HG02938 (cell line): ENCODE measurements around the gene EHF.

Experiments used
- ATAC-seq: cut with Tn5 transposase; IDR thresholded peaks from one replicate; pipeline ENCODE4 v1.9.1; 2021; ENCODE audit warnings: mild to moderate bottlenecking, moderate library complexity; ENCODE audit not compliant: unreplicated experiment

The EHF gene

DNA sequence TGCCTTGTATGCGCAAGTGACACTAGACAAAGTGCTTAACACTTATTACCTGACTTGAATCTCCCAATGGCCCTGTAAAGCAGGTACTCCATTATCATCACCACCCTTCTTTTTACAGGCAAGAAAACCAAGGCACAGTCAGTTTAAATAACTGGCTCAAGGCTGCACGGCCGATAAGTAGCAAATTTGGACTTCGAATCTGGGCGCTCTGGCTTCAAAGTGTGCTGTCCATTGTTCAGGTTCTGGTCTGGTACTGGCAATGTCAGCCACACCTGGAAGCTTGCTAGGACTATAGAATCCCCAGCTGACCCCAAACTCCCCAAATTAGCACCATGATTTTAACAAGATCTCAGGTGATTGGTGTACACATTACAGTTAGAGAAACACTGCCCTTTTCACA is 19.3 kb upstream of the EHF start:
- no peak for ATAC-seq

DNA sequence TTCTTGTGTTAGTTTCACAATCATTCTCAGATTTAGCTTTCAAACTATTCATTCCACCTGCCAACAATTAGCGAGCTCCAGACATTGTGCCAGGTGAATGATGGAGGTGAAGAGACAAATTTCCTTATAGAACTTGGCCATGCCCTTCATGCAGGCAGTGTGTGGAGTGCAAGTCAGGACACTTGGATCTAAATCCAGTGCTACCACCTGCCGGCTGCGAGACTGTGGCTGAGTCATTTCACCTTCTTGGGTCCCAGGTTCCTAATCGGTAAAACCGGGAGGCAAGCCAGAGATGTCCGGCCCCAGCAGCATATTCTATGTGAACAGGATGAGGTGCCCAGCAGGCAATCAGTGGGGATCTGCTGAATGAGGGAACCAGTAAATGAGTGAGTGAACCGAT is 18.6 kb upstream of the EHF start:
- ATAC-seq, result no peak

DNA sequence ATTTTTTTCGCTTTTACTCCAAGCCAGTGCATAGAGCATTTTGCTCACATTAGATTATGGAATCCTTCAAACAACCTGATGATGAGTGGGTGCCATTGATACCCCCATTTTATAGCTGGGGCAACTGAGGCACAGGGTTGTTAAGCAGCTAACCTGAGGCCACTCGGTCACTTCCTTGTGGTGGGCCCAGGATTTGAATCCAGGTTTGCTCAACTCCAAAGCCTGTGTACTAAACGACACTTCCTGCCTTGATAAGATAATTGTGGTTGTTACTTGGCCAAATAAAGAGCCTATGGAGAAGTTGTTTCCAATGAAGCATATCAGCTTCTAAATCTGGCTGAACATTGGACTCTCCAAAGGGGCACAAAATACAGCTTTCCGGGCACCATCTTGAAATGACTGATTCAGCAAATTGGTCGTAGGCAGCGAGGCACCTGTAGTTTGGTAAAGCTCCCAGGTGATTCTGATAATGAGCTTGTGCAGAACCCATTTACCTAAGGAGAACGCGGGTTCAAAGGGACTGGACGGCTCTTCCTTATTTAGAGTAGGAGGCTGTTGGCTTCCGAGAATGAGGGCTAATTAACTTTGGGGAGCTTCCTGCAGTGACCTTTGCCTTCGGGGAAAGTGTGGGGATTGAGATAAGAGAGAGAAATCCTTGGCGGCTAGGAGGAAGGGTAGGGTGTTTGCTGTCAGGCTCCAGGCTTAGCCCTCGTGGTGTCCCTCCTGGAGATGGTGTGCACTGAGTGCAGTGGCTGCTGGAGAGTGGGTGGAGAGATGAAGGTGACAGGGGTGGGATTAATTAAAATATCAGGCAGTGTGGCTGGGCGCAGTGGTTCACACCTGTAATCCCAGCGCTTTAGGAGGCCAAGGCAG is 17.5 kb upstream of the EHF start:
- ATAC-seq, result no peak

DNA sequence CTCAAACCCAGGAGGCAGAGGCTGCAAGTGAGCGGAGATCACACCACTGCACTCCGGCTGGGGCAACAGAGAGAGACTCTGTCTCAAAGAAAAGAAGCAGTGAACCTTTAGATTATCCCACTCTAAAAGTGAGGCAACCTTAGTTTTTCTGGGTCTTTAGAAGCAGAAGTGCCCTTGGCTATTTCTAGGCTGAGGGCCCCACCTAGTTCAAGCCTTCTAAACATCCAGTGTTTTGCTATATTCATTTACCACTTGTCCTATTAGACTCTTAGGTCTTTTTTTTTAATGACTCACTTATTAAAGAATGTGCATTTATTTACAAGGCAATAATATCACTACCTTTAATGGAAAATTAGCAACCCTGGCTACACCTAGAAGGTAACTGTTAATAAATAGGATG is 16.7 kb upstream of the EHF start:
- no peak for ATAC-seq

DNA sequence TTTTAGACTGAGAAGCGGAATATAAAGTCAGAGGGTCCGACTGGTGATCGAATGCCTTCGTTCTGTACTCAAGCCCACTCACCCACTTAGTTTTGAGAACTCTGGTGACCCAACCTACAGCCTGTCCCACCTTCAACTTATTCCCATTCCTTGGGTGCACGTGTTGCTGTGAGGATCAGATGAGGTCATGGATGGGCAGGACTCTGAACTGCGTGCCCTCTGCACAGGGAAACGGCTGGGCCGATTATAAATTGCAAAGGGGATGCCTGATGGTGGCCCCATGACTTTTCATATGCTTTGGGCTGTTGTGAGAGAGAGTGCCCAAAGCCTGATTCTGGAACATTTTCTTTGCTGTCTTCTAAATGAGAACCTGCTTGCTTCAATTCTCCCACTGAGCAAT is 16.0 kb upstream of the EHF start:
- ATAC-seq, result no peak

DNA sequence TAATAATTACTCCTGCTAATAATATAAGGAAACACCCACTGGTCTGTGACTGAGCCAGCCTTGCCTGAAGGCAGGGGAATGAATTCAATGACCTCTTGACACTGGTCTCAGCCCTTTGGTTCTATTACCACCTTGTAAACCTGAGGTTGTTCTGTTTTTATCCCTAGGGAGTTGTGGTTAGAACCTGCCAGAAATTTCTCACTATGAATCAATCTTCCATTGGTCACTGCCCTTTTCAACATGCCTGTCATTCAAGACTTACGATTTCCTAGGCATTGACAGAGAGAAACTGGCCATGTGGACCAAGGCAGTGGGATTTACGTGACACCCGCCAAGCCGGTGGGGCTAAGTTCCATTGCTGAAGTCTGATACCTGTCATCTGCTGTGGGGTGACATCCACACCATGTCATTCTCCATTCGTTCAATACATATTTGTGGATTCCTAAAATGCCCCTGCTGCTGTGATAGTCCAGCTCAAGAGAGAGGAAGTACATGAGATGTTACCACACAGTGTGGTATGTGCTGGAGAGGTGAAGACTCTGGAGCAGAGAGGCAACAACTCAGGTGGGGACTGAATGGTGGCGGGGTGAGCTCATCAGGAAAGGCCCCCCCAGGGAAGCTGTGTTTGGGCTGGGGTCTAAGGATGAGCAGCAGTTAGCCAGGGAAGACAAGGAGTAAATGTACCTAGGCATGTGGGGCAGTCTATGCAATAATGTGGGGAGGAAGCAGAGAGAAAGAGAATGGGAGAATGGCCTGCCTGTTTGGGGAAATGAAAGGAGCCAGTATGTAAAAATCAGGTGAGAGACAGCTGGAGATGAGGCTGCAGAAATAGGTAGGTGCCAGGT is 15.2 kb upstream of the EHF start:
- no peak for ATAC-seq

DNA sequence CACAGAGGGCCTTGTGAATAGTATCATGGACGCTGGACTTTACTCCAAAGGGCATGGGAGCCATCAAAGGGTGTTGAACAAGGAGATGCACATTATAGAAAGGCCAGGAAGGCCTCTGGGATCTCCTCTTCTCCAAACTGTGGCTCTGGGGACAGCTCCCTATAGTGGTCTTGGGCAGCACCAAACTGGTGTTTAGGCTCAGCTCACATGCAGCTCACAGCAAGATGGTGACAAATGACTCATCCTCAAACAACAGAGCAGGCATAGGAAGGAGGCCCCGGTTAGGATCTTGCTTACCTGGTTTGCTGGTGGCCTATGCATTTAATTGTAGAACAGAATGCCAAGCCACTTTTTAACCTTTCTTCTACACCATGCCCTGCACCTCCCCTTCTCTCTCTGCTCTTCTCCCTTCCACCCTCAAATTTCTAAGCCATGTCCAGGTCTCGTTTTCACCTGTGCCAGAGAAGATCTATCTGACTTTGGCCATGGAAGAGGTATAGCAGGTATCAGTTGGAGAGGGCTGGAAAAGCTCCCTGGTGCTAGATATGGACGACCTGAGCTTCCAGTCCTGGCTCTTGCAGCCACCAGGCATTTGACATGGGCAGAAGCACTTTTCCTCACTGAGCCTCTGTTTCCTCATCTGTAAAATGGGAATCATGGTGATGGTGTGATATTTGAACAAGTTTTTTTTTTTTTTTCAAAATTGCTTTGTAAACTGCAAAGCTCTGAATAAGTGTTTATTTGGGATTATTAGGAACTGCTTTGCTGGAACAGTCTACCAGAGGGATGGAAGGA is 14.4 kb upstream of the EHF start:
- ATAC-seq, result no peak

DNA sequence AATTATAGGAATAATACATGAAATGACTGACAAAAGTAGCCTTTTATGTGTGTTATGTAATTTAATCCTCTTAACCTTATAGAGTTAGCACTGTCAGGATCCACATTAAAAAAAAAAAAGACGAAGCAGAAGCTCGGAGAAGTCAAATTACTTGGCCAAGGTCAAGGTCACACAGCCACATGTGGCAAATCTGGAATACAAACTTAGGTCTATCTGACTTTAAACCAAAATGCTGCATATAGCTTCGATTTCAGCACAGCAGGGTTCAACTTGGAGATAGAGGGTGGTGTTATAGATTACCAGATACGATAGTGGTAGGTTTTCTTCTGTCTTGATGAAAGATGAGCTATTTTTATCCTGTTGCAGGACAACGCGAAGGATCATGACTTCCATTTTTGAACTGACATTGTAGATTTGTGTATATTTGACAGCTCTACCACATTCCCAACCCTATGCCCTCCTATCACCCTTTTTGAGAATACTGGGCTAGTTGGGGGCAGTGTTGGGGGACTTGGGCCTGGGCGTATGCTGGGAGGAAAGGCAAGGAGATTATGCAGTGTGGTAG is 11.6 kb upstream of the EHF start:
- no peak for ATAC-seq

DNA sequence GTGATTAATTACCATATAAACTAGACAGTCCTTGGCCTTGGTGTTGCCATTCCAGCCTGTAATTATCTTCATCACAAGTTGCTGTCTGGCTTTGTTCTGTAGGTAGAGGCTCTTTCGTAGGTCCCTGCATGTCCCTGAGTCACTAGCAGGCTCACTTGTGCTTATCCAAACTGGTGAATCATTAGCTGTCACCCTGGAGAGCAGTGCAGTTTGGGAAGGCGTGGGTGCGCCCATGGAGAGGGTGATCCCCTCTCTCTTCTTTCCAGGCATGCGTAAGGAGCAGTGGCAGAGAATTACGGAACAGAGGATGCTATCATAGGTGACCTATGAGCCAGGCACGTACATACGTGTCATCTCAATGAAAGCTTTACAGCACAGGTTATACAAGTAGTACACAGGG is 11.0 kb upstream of the EHF start:
- no peak for ATAC-seq

DNA sequence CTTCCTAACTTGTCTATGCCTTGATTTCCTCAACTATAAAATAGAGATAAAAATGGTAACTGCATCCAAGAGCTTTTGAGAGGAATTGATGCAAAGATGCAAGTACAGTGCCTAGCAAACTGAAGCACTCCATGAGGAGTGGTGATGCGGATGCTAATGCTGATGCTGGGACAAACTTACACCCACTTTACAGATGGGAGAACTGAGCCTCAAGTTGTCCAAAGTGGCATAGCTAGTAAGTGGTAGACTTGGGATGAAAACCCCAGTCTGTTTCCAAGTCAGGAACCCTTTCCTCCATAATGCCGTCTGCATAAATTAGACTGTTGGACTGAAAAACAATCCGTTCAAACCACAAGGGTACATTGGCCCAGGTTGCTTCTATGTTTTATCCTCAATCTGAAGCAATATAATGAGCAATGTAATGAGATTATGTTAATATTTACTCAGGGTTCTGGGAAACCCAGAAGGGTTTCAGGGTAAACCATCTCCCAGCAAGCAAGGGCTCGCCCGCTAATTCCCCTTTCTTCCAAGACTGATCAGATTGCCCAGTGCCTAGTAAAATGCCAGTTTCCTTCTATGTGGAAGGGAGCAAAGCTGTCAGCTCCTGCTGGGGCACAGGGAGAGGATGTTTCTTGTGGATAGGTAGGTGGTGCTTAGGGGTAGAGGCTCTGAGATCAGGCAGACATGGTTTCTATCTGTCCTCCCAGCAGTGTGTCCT is 10.4 kb upstream of the EHF start:
- ATAC-seq, result no peak

DNA sequence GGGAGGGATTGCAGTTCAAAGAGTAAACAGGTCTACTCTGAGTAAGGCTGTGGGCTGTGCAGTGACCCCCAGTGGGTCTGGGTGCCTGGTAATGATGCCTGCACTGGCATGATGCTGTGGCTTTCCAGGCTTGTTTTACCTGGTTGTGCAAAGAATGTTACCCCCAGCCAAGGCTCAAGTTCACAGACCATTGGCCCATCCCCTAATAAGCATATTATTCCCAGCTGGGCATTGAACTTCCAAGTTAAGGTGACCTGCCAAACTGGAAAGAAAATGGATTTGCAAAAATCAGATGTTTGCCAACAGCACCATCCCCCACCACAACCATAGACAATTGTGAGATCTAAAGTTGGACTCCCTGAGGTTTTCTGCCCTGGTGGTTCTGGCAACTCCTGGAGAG is 7.9 kb upstream of the EHF start:
- ATAC-seq, result no peak

DNA sequence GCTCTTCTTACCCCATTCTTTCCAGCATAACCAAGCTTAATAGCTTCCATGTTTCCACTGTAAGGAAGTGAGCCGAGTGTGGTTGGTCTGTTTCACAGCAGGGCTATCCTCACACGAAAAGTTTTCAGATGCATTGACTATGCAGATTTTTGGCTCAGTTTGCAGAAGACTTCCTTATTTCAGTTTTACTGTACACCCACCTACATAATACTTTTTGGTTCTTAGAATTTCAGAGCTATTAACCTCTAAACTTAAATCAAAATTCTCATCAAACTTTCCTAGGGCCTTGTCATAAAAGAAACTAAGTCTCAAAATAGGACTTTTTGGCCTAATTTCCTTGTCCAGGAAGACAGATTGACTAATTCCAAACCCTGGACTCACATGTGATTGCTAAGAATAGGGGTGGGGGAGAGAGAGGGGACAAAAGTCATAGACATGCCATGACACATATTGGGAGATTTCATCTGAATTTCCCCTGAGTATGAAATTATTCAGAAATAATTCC is 7.3 kb upstream of the EHF start:
- ATAC-seq, result peak; percentile 73

DNA sequence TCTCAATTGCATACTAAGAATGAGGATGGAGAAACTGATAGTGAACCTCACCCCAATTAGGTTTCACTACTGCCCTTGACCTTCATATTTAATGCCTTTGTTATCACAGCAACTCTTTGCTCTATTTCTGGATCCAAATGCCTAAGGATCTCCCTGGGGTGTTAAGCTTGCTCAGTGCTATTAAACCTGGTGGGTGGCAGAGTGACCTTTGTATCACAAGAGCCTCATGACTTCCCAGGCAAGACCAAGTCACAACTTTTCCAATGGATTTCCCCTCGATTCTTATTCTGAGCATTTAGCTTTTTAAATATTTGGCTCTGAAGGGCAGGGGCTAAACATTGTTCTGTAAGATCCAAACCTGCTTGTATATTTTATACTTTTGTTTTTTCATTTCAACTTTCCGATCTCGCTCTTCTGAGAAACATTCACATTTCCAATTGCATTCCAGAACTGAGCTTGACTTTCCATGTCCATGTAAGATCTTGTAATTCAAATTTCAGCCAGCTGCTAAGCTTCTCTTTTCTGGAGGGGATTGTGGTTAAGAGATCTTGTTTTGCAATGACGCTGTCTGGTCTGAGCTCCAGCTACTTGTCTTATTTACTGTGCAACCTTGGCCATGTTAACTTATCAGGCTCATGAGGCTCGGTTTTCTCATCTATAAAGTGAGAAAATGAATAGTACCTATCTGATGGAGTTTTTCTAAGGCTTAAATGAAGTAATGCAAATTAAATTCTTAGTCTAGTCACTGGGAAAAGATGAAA is 6.4 kb upstream of the EHF start:
- no peak for ATAC-seq

DNA sequence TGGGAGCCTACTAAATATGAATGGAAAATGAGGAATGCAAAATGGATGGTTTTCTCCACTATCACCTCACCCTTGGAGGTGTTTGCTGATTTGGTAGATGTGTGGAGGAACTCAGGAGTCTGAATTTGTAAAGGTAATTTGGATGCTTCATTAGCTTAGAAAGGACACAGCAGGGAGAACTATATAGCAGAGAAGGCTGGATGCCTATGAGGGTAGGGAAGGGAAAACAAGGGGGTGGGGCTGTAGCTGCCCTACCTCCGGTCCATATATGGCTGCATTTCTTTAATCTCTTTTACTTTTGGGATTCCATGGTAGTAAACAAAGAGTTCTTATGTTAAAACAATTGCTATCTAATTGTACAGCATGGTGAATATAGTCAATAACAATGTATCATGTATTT is 4.8 kb upstream of the EHF start:
- ATAC-seq, result no peak

DNA sequence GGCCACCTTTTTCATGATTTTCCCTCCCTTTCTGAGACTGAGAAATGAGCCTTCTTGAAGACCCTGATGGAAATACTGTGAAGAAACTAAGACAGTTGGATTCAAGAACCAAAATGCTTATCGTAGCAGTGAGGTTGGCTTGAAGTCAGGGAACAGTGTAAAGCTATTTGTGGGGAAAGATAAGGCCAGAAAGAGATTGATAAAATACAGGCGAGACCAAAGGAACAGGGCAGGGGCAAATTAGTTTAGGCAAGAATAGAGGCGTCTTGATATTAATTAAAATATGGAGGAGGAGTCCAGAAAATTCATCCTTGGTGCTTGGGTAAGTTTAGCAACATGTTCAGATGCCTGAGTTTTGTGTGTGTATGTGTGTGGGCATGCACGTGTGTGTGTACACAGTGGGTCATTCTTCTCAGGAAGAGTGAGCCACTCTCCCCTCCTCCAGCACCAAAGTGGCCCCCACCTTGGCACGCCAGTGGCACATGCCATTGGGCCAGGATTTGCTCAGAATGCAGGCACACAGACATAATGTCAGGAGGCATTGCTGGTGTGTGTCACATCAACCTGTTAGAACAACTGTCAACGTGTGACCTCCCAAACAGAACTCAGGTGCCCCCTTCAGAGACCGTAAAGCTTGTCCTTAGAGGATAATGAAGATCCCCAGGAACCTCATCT is 3.9 kb upstream of the EHF start:
- ATAC-seq, result no peak

DNA sequence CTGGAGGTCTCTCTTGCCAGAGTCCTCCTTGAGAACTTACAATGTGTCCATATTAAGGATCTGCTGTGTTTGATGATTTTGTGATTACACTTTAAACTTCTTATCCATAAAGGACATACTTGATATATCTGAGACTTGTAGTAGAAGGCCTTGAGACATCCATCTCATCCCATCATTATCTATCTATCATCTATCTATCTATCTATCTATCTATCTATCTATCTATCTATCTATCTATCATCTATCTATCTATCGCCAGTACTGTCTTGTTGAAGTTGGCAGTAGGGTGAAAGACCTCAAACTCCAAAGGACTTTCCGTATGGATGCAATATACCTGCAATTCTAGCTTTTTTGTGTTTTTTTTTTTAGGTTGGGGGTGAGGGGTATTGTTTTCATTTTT is 2.5 kb upstream of the EHF start:
- no peak for ATAC-seq

DNA sequence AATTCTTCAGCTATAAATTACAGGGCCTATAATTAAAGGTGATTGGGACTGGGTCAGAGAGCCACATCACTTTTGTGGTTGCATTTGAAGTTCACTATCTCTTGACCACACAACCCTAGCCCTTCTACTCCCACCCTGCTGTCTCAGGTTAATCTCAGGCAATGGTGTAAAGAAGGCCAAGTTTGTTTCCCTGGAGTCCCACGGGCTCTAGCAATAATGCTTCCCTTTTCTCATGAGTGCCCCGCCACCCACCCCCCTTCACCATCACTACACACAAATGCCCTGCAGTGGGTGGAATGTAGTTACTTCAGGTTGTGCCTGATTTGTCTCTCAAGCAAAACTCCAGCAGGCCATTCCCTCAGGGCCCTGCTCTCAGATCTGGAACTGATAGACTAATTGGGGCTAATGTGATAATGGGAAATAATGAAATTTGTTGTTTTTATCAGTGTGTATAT is 1.8 kb upstream of the EHF start:
- ATAC-seq, result no peak

DNA sequence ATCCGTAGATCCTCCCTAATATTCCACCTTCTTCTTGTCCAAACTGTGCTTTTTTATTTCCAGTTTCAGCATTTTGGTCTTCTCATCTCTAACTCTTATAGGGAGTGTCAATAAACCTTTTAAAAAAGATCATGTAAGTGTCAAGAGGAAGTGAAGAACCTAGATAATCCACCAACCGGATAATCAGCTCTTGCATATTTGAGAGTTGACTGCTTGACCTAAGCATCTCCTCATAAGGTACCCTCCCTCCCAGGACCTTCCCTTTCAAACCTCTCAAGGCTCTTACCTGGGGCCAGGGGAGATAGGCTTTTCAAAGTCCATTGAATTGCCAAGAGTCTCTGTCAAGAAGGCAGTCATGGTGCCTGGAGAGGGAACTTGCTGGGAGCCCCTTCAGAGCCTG is 691 bp upstream of the EHF start:
- ATAC-seq, result no peak

DNA sequence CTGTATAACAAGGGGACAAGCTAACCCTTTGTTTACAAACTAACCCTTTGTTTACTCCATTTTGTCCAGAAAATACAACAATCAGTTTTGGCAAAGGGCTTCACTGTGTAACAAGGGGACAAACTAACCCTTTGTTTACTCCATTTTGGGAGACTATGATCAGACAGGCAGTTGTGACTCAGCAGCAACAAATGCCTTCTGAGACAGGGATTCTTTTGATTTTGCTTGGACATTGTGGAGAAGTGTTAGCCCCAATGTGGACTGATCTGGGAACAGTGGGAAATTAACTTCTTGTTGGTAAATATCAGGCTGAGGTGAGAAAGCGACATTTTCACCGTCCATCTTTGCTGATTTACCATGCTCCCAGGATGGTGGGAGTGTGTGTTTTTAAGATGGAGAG is 983 bp downstream of the EHF start:
- no peak for ATAC-seq
